Dendritic cell treated with granulocyte-macrophage colony-stimulating factor and Interleukin-4, amounts not matched to agents 40 ng/mL and 50 ng/mL, for 4 days (primary cell): ENCODE data around the gene HSP90AA1.
"Not testable (repeated sequence)": the region's sequence is repeated elsewhere in the genome, so short reads cannot be mapped to it uniquely, and the experiment has no call there.

Experiments used
- H3K27ac Mint-ChIP-seq: one replicate; pipeline ENCODE4 v1.8.0; 2022; ENCODE audit warnings: mild to moderate bottlenecking, mixed read lengths
- H3K27me3 Mint-ChIP-seq: one replicate; pipeline ENCODE4 v1.8.0; 2022; ENCODE audit warnings: mild to moderate bottlenecking, mixed read lengths
- H3K36me3 Mint-ChIP-seq: one replicate; pipeline ENCODE4 v1.8.0; 2022; ENCODE audit warnings: low read depth, mixed read lengths
- H3K4me1 Mint-ChIP-seq: one replicate; pipeline ENCODE4 v1.8.0; 2022; ENCODE audit warnings: low read depth, mixed read lengths
- H3K4me3 Mint-ChIP-seq: one replicate; pipeline ENCODE4 v1.8.0; 2022; ENCODE audit warnings: mild to moderate bottlenecking, moderate library complexity, mixed read lengths
- H3K9me3 Mint-ChIP-seq: one replicate; pipeline ENCODE4 v1.8.0; 2022; ENCODE audit warnings: mixed read lengths
- intact Hi-C: fragments of 100-400 bp; cut with micrococcal nuclease; formaldehyde crosslinking; loops from one replicate; pipeline ENCODE4 v1.15.0; 2022

Gene HSP90AA1

GRCh38 chr14:102086709-102086971, 204 bp downstream of the HSP90AA1 start:
- H3K4me3 Mint-ChIP-seq = peak overlapping the region; percentile 85
- H3K27me3 Mint-ChIP-seq = peaks cover 2% of the 10 kb centered on the region
- peaks cover 58% of the 10 kb centered on the region for H3K4me1 Mint-ChIP-seq
- H3K9me3 Mint-ChIP-seq = no peaks in the 10 kb centered on the region
- H3K36me3 Mint-ChIP-seq = peaks cover 55% of the 10 kb centered on the region
- peak overlapping the region; percentile 98 for H3K27ac Mint-ChIP-seq
- intact Hi-C loops = loop anchor here (2.0 to 5.0 kb wide), 2 partner anchors 139 to 230 kb away; no protein-coding TSS in a partner anchor

- Mint-ChIP-seq H3K4me1 (peaks cover 60% of the 10 kb centered on the region), H3K27ac (peak overlapping the region; percentile 98), H3K27me3 (peaks cover 2% of the 10 kb centered on the region), H3K36me3 (peaks cover 60% of the 10 kb centered on the region), H3K9me3 (no peaks in the 10 kb centered on the region), H3K4me3 (peak overlapping the region; percentile 82)
- intact Hi-C loops = loop anchor here (2.0 to 5.0 kb wide), 2 partner anchors 139 to 231 kb away; no protein-coding TSS in a partner anchor
Measured at GRCh38 chr14:102085948-102086708, 716 bp downstream of the HSP90AA1 start.

- H3K36me3 Mint-ChIP-seq = peaks cover 66% of the 10 kb centered on the region
- intact Hi-C loops = loop anchor here (5.0 kb wide), 1 partner anchor 138 kb away; no protein-coding TSS in a partner anchor
- H3K27me3 Mint-ChIP-seq = no peaks in the 10 kb centered on the region
- H3K4me3 Mint-ChIP-seq = peak overlapping the region; percentile 82
- H3K27ac Mint-ChIP-seq = no peak overlapping the region
- peaks cover 66% of the 10 kb centered on the region for H3K4me1 Mint-ChIP-seq
- no peaks in the 10 kb centered on the region for H3K9me3 Mint-ChIP-seq
Measured at GRCh38 chr14:102085488-102085887, 1.4 kb downstream of the HSP90AA1 start.

GRCh38 chr14:102084931-102085330, 1.9 kb downstream of the HSP90AA1 start:
- peaks cover 62% of the 10 kb centered on the region for H3K4me1 Mint-ChIP-seq
- peak overlapping the region; percentile 82 for H3K4me3 Mint-ChIP-seq
- H3K36me3 Mint-ChIP-seq = peaks cover 72% of the 10 kb centered on the region
- H3K27me3 Mint-ChIP-seq = no peaks in the 10 kb centered on the region
- H3K9me3 Mint-ChIP-seq = no peaks in the 10 kb centered on the region
- intact Hi-C loops = loop anchor here (5.0 kb wide), 1 partner anchor 138 kb away; no protein-coding TSS in a partner anchor
- H3K27ac Mint-ChIP-seq = peak overlapping the region; percentile 2

- peak overlapping the region; percentile 82 for H3K4me3 Mint-ChIP-seq
- H3K27me3 Mint-ChIP-seq, H3K9me3 Mint-ChIP-seq, intact Hi-C loops: not testable (repeated sequence)
- H3K27ac Mint-ChIP-seq = peak overlapping the region; percentile 2
- peaks cover 58% of the 10 kb centered on the region for H3K4me1 Mint-ChIP-seq
- peaks cover 76% of the 10 kb centered on the region for H3K36me3 Mint-ChIP-seq
Measured at GRCh38 chr14:102084522-102084921, 2.3 kb downstream of the HSP90AA1 start.

- Mint-ChIP-seq H3K27ac (no peak overlapping the region), H3K27me3 (no peaks in the 10 kb centered on the region), H3K4me3 (no peak overlapping the region), H3K36me3 (peaks cover 86% of the 10 kb centered on the region), H3K9me3 (no peaks in the 10 kb centered on the region), H3K4me1 (peaks cover 62% of the 10 kb centered on the region)
- intact Hi-C loops = no loop called here
Measured at GRCh38 chr14:102081231-102082080, 5.4 kb downstream of the HSP90AA1 start.

GRCh38 chr14:102080183-102081080, 6.4 kb downstream of the HSP90AA1 start:
- Mint-ChIP-seq H3K9me3 (no peaks in the 10 kb centered on the region), H3K36me3 (peaks cover 76% of the 10 kb centered on the region), H3K27ac (no peak overlapping the region), H3K4me1 (peaks cover 62% of the 10 kb centered on the region), H3K4me3 (no peak overlapping the region), H3K27me3 (no peaks in the 10 kb centered on the region)
- intact Hi-C loops = no loop called here

GRCh38 chr14:102079700-102079979, 7.2 kb downstream of the HSP90AA1 start:
- Mint-ChIP-seq H3K4me1 (peaks cover 58% of the 10 kb centered on the region), H3K36me3 (peaks cover 68% of the 10 kb centered on the region), H3K27ac (no peak overlapping the region), H3K9me3 (no peaks in the 10 kb centered on the region), H3K4me3 (no peak overlapping the region), H3K27me3 (no peaks in the 10 kb centered on the region)
- intact Hi-C loops = no loop called here

- H3K4me1 Mint-ChIP-seq = peaks cover 52% of the 10 kb centered on the region
- H3K36me3 Mint-ChIP-seq = peaks cover 68% of the 10 kb centered on the region
- intact Hi-C loops = no loop called here
- H3K27ac Mint-ChIP-seq = peak overlapping the region; percentile 68
- H3K27me3 Mint-ChIP-seq = no peaks in the 10 kb centered on the region
- no peaks in the 10 kb centered on the region for H3K9me3 Mint-ChIP-seq
- H3K4me3 Mint-ChIP-seq = no peak overlapping the region
Measured at GRCh38 chr14:102078831-102079699, 7.8 kb downstream of the HSP90AA1 start.

- peaks cover 62% of the 10 kb centered on the region for H3K36me3 Mint-ChIP-seq
- peak overlapping the region; percentile 68 for H3K27ac Mint-ChIP-seq
- intact Hi-C loops, H3K9me3 Mint-ChIP-seq, H3K4me3 Mint-ChIP-seq, H3K27me3 Mint-ChIP-seq: not testable (repeated sequence)
- peaks cover 45% of the 10 kb centered on the region for H3K4me1 Mint-ChIP-seq
Measured at GRCh38 chr14:102078361-102078791, 8.5 kb downstream of the HSP90AA1 start.

- H3K4me3 Mint-ChIP-seq = no peak overlapping the region
Measured at GRCh38 chr14:102077382-102077709, 9.5 kb downstream of the HSP90AA1 start.

GRCh38 chr14:102075155-102075554, 11.7 kb downstream of the HSP90AA1 start:
- Mint-ChIP-seq H3K4me3 (no peak overlapping the region), H3K9me3 (no peaks in the 10 kb centered on the region), H3K36me3 (peaks cover 29% of the 10 kb centered on the region), H3K27me3 (no peaks in the 10 kb centered on the region), H3K27ac (no peak overlapping the region), H3K4me1 (peaks cover 26% of the 10 kb centered on the region)
- intact Hi-C loops = no loop called here

More at GRCh38 chr14:102077382-102077709, 9.5 kb downstream of the HSP90AA1 start:
- intact Hi-C loops = no loop called here
- H3K27ac Mint-ChIP-seq = peak overlapping the region; percentile 78
- H3K9me3 Mint-ChIP-seq = no peaks in the 10 kb centered on the region
- peaks cover 38% of the 10 kb centered on the region for H3K4me1 Mint-ChIP-seq
- peaks cover 51% of the 10 kb centered on the region for H3K36me3 Mint-ChIP-seq
- no peaks in the 10 kb centered on the region for H3K27me3 Mint-ChIP-seq

- intact Hi-C loops = no loop called here
- Mint-ChIP-seq H3K36me3 (peaks cover 23% of the 10 kb centered on the region), H3K4me3 (no peak overlapping the region), H3K27me3 (no peaks in the 10 kb centered on the region), H3K9me3 (no peaks in the 10 kb centered on the region), H3K4me1 (peaks cover 26% of the 10 kb centered on the region), H3K27ac (no peak overlapping the region)
Measured at GRCh38 chr14:102074415-102074964, 12.4 kb downstream of the HSP90AA1 start.
